ENCODE results near the gene DOC2B.

Gene DOC2B

GRCh38 chr17:214881-215331 is 33.5 kb upstream of the DOC2B start:
- H4K20me1 ChIP-seq (ENCODE audit: control insufficient read depth, insufficient read depth, low read depth, low read length), result no peaks in the 10 kb centered on the region
- 0 out of 2 replicates have a peak, but pooled peaks cover 4% of the 10 kb centered on the region for H3K36me3 ChIP-seq (ENCODE audit: control insufficient read depth, low read length)
- H3K9me2 ChIP-seq (replicated peaks; ENCODE audit: control insufficient read depth, low read length), result no peaks in the 10 kb centered on the region
- H3K79me2 ChIP-seq (ENCODE audit: control insufficient read depth, low read length), result peaks cover 17% of the 10 kb centered on the region
- H3K9me3 ChIP-seq (ENCODE audit: control insufficient read depth, insufficient read depth, low read length), result no peaks in the 10 kb centered on the region
- H3K4me3 ChIP-seq (ENCODE audit: low read length), result peak overlapping the region; percentile 74
- H3K27ac ChIP-seq (ENCODE audit: low read depth, low read length), result no peak overlapping the region
- H3K4me1 ChIP-seq (ENCODE audit: control insufficient read depth, low read length), result peaks cover 9% of the 10 kb centered on the region
- no peaks in the 10 kb centered on the region for H3K27me3 ChIP-seq (ENCODE audit: control insufficient read depth, low read length)
- TF ChIP-seq CTCF (IDR thresholded peaks at IDR 0.05; ENCODE audit: low read depth, low read length, poor library complexity, severe bottlenecking) (no peak), EZH2phosphoT487 (IDR thresholded peaks at IDR 0.05; ENCODE audit: borderline replicate concordance, low read length) (no peak)
- H3K4me2 ChIP-seq (ENCODE audit: low read length), result peak overlapping the region; percentile 72
- no peaks in the 10 kb centered on the region for H3F3A ChIP-seq (ENCODE audit: control insufficient read depth, insufficient read depth)

- no peak overlapping the region for H3K4me3 ChIP-seq (ENCODE audit: low read length)
Measured at GRCh38 chr17:213286-214105, 32.0 kb upstream of the DOC2B start.

GRCh38 chr17:210402-210801 is 29.0 kb upstream of the DOC2B start:
- Histone ChIP-seq H3F3A (ENCODE audit: control insufficient read depth, insufficient read depth) (no peaks in the 10 kb centered on the region), H3K4me1 (ENCODE audit: control insufficient read depth, low read length) (peaks cover 5% of the 10 kb centered on the region), H3K4me3 (ENCODE audit: low read length) (no peak overlapping the region), H3K9me3 (ENCODE audit: control insufficient read depth, insufficient read depth, low read length) (no peaks in the 10 kb centered on the region; the same call in 1 of the 2 replicates), H4K20me1 (ENCODE audit: control insufficient read depth, insufficient read depth, low read depth, low read length) (no peaks in the 10 kb centered on the region), H3K27me3 (ENCODE audit: control insufficient read depth, low read length) (no peaks in the 10 kb centered on the region), H3K36me3 (ENCODE audit: control insufficient read depth, low read length) (0 out of 2 replicates have a peak, but pooled peaks cover 4% of the 10 kb centered on the region), H3K4me2 (ENCODE audit: low read length) (no peak overlapping the region), H3K9me2 (replicated peaks; ENCODE audit: control insufficient read depth, low read length) (no peaks in the 10 kb centered on the region), H3K27ac (ENCODE audit: low read depth, low read length) (no peak overlapping the region), H3K79me2 (ENCODE audit: control insufficient read depth, low read length) (peaks cover 16% of the 10 kb centered on the region)
- TF ChIP-seq CTCF (IDR thresholded peaks at IDR 0.05; ENCODE audit: low read depth, low read length, poor library complexity, severe bottlenecking), result no peak
- TF ChIP-seq EZH2phosphoT487 (IDR thresholded peaks at IDR 0.05; ENCODE audit: borderline replicate concordance, low read length), result no peak

More at GRCh38 chr17:213286-214105, 32.0 kb upstream of the DOC2B start:
- H4K20me1 ChIP-seq (ENCODE audit: control insufficient read depth, insufficient read depth, low read depth, low read length), result no peaks in the 10 kb centered on the region
- H3K27me3 ChIP-seq (ENCODE audit: control insufficient read depth, low read length), result no peaks in the 10 kb centered on the region
- H3F3A ChIP-seq (ENCODE audit: control insufficient read depth, insufficient read depth), result no peaks in the 10 kb centered on the region
- no peak overlapping the region for H3K27ac ChIP-seq (ENCODE audit: low read depth, low read length)
- H3K9me3 ChIP-seq (ENCODE audit: control insufficient read depth, insufficient read depth, low read length), result no peaks in the 10 kb centered on the region
- TF ChIP-seq EZH2phosphoT487 (IDR thresholded peaks at IDR 0.05; ENCODE audit: borderline replicate concordance, low read length), result no peak
- no peak for TF ChIP-seq CTCF (IDR thresholded peaks at IDR 0.05; ENCODE audit: low read depth, low read length, poor library complexity, severe bottlenecking)
- no peaks in the 10 kb centered on the region for H3K9me2 ChIP-seq (replicated peaks; ENCODE audit: control insufficient read depth, low read length)
- peaks cover 9% of the 10 kb centered on the region for H3K4me1 ChIP-seq (ENCODE audit: control insufficient read depth, low read length)
- H3K4me2 ChIP-seq (ENCODE audit: low read length), result no peak overlapping the region
- H3K36me3 ChIP-seq (ENCODE audit: control insufficient read depth, low read length), result 0 out of 2 replicates have a peak, but pooled peaks cover 4% of the 10 kb centered on the region
- H3K79me2 ChIP-seq (ENCODE audit: control insufficient read depth, low read length), result peaks cover 17% of the 10 kb centered on the region

All from DOHH2 (cell line).